ES-I3 (cell line): ENCODE results near the gene SP6.

Experiments
- H3K36me3 ChIP-seq: 2 replicates; pipeline ENCODE4 v1.6.1; 2013; ENCODE audit warnings: mild to moderate bottlenecking, low read length, control low read depth, moderate library complexity; ENCODE audit not compliant: insufficient read depth
- H3K4me1 ChIP-seq: 2 replicates; pipeline ENCODE4 v1.6.1; 2013; ENCODE audit warnings: mild to moderate bottlenecking, control low read depth, low read length; ENCODE audit not compliant: insufficient read depth
- H3K9ac ChIP-seq: 2 replicates; pipeline ENCODE4 v1.6.1; 2013; ENCODE audit warnings: low read depth, mild to moderate bottlenecking, low read length, moderate library complexity
- H3K9me3 ChIP-seq: 2 replicates; pipeline ENCODE4 v1.6.1; 2013; ENCODE audit warnings: mild to moderate bottlenecking, low read length, moderate library complexity; ENCODE audit not compliant: control insufficient read depth, insufficient read depth

Gene SP6

GRCh38 chr17:47884905-47885730, 34.2 kb upstream of the SP6 start:
- no peaks in the 10 kb centered on the region for H3K36me3 ChIP-seq
- H3K9ac ChIP-seq: no peak overlapping the region
- no peaks in the 10 kb centered on the region for H3K9me3 ChIP-seq
- peaks cover 31% of the 10 kb centered on the region for H3K4me1 ChIP-seq

DNA sequence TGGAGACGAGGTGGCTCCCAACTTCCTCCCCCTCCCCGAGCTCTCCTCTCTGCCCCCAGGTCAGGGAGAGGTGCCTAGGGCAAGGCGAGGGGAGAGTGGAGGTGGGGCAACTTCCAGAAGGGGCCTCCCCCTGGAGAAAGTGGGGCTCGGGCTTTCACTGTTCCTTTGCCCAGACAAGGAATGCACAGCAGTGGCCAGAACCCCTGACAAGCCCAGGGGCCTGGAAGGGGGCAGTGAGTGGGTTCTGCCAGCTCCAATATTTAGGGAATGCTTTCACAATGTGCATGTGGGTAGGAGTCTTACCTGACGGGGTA, 33.4 kb upstream of the SP6 start:
- H3K9ac ChIP-seq: no peak overlapping the region
- H3K9me3 ChIP-seq: no peaks in the 10 kb centered on the region
- no peaks in the 10 kb centered on the region for H3K36me3 ChIP-seq
- peaks cover 31% of the 10 kb centered on the region for H3K4me1 ChIP-seq

- peaks cover 35% of the 10 kb centered on the region for H3K4me1 ChIP-seq
Measured at GRCh38 chr17:47883589-47884426, 32.8 kb upstream of the SP6 start.

DNA sequence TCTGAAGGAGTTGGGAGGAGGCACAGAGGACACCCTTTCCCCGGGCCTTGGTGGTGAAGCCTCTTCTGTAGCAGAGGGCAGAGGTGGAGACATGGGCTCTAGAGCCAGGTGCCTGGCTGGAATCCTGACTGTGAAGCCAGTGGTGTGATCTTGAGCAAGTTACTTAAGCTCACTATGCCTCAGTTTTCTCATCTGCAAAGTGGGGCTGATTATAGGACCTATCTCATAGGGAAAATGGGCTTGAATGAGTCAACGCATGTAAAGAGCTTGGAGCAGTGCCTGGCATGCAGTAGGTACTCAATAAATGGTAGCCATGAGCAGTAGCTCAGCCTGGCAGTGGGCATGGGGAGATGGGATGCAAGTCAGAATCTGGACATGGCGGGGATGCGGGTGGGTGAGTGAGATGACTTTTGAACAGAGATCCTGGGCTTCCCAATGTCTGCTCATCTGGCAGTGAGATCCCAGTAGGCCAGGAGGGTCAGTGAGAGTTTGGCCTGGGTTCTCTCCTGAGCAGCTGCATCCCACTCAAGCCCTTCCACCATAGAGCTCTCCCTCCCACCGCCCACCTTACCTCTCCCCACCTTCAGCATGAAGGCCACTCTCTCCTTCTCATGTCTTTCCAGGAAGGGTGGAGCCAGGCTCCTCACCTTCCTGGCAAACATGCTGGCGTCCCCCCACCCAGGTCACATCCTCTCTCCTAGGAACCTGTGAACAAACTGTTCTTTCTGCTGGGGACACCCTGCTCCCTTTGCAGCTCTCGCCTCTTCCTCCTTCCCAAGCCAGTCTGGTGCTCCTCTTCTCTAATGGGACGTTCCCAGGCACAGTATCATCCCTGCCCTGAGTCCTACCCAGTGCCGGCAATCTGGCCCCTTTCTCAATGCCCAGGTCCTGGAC, 32.0 kb upstream of the SP6 start:
- Histone ChIP-seq H3K9ac (no peak overlapping the region), H3K36me3 (no peaks in the 10 kb centered on the region), H3K4me1 (peaks cover 34% of the 10 kb centered on the region), H3K9me3 (no peaks in the 10 kb centered on the region)

More at GRCh38 chr17:47883589-47884426, 32.8 kb upstream of the SP6 start:
- Histone ChIP-seq H3K9ac (no peak overlapping the region), H3K36me3 (no peaks in the 10 kb centered on the region), H3K9me3 (no peaks in the 10 kb centered on the region)

DNA sequence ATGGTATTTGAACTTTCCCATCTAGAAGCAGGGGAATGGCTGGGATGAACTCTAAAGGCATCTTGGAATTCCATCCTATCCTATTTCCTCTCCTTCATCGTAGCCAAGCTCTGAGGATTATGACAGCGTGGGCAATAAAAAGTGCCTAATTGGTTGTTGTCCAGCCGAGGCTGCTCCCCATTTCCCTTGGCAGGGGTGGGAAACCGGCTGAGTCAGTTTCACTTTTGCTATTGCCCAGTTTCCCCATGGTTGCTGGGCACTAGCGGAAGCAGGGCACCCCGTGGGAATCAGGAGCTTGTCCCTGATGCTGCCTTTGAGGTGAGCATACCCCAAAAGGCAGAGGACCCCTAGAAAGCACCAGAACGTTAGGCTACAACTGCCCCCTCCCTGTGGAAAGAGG, 31.3 kb upstream of the SP6 start:
- peaks cover 41% of the 10 kb centered on the region for H3K4me1 ChIP-seq

DNA sequence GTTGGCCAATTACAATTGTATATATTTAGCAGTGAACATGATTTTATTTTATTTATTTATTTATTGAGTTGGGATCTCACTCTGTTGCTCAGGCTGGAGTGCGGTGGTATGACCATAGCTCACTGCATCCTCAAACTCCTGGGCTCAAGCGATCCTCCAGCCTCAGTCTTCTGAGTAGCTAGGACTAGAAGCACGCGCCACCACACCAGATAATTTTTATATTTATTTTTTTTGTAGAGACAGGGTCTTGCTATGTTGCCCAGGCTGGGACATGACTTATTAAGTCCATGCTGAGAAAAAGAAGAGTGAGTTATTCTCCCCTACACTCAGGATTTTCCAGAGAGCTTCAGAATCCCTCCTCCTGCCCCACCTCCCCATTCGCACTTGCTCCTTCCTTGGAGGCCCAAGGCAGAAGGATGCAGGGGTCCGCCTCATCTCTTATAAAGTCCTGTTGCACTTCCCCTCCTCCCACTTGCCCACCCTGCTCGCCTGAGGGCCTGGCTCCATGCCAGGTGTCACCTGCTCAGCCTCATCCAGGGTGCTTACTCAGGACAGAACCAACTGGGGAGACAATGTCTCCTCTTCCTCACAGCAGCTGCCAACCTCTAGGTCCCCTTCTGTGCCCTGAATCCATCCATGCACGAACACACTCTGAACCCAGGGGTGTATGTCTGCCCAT, 29.0 kb upstream of the SP6 start:
- Histone ChIP-seq H3K9ac (no peak overlapping the region), H3K36me3 (no peaks in the 10 kb centered on the region), H3K9me3 (no peaks in the 10 kb centered on the region), H3K4me1 (peaks cover 40% of the 10 kb centered on the region)

More for the DNA sequence above, 31.3 kb upstream of the SP6 start:
- Histone ChIP-seq H3K9me3 (no peaks in the 10 kb centered on the region), H3K36me3 (no peaks in the 10 kb centered on the region), H3K9ac (no peak overlapping the region)

DNA sequence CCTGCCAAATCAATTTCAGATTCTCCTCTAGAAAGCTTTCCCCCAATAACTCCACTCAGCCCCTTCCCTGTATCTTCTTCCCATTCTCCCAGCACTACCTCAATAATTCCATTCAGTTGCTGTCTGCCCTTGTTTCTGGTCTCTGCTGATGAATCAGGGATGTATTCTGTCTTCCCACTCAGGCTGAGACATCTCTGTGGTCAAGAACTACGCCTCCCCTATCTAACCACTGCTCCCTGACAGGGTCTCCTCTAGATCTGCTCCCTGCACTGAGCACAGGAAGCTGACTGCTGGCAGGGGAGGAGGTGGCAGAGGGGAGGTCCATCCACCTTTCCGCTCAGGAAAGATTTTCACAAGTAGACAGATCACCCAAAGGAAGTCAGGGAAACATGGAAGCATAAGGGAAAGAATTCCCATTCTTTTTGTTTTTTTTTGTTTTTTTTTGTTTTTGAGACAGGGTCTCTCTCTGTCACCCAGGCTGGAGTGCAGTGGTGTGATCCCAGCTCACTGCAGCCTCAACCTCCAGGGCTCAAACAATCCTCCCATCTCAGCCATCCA, 28.1 kb upstream of the SP6 start:
- Histone ChIP-seq H3K9ac (no peak overlapping the region; the same call in 1 of the 2 replicates), H3K36me3 (no peaks in the 10 kb centered on the region), H3K4me1 (peaks cover 33% of the 10 kb centered on the region), H3K9me3 (no peaks in the 10 kb centered on the region)

GRCh38 chr17:47878203-47879027, 27.5 kb upstream of the SP6 start:
- Histone ChIP-seq H3K9ac (no peak overlapping the region), H3K4me1 (peaks cover 35% of the 10 kb centered on the region), H3K9me3 (no peaks in the 10 kb centered on the region), H3K36me3 (no peaks in the 10 kb centered on the region)

DNA sequence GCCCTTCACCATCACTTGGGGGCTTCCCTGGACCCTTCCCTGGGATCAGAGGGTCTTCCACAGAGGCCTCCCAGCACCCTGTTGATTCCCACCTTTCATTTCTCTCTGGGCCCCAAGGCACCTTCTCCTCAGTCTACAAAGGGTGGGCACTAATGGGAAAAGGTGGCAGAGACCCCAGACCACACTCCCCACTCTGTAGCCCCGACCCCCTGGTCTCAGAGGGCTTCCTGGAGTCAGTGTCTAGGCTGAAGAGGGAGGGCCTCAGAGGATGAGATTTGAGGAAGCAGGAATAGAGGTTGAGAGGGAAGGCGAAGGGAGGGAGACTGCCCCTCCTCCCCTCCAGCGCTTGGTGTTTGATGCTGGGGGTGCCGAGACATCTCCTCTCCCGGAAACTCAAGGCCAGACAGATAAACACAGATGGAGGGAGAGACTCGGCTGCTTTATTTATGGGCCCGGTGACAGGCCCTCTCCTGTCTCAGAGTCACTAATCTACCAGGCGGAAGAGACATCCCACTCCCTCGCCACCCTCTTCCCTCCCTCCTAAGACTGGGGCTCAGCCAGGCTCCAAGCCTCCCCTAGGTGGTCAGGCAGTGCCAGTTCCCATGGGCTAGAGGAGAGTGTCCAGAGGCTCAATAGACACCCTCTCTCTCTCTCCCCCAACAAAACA, 26.5 kb upstream of the SP6 start:
- Histone ChIP-seq H3K9ac (no peak overlapping the region), H3K36me3 (no peaks in the 10 kb centered on the region), H3K4me1 (peaks cover 39% of the 10 kb centered on the region), H3K9me3 (no peaks in the 10 kb centered on the region)

DNA sequence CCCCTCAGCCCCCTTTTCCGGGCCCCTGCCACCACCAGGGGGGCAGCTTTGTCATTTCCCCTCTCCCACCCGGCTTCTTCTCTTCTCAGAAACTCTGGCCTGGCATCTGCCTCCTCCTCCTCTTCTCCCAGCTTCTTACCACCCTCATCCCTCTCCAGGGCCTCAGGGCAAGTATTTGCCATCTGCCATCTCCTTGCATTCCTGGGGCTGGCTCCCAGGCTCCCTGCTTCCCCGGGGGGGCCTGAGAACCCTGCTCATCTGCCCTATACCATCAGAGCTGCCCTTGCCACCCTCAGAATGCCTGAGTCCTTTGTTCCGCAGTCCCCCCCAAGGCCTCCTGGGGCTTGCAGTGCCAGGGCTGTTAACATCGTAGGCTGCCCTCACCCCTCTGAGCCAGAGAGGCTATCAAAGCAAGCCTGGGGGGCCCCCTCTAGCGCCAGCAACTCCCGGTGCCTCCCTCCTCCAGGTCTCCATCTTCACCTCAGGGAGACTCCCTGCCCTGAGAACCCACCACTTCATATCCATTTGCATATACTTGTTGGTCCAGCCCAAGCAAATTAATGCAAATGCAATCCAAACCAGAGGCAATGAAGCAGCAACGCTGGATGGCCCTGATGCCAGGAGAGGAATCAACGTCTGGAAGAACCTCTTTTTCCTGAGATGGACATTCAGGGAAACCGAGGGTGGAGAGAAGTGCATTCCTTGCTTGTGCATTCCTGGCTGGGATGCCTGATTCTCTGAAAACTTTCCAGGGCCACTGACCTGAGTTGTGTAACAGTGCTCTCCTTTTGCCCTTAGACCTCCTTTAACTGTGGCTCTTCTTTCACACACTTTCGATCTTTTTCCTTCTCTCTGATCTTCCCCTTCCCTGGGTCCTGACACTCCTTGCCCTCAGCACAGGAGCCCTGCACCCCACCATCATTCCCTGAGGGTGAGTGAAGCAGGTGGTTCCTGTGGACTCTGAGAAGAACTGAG, 24.3 kb upstream of the SP6 start:
- Histone ChIP-seq H3K9me3 (no peaks in the 10 kb centered on the region), H3K36me3 (no peaks in the 10 kb centered on the region), H3K4me1 (peaks cover 42% of the 10 kb centered on the region), H3K9ac (no peak overlapping the region)

DNA sequence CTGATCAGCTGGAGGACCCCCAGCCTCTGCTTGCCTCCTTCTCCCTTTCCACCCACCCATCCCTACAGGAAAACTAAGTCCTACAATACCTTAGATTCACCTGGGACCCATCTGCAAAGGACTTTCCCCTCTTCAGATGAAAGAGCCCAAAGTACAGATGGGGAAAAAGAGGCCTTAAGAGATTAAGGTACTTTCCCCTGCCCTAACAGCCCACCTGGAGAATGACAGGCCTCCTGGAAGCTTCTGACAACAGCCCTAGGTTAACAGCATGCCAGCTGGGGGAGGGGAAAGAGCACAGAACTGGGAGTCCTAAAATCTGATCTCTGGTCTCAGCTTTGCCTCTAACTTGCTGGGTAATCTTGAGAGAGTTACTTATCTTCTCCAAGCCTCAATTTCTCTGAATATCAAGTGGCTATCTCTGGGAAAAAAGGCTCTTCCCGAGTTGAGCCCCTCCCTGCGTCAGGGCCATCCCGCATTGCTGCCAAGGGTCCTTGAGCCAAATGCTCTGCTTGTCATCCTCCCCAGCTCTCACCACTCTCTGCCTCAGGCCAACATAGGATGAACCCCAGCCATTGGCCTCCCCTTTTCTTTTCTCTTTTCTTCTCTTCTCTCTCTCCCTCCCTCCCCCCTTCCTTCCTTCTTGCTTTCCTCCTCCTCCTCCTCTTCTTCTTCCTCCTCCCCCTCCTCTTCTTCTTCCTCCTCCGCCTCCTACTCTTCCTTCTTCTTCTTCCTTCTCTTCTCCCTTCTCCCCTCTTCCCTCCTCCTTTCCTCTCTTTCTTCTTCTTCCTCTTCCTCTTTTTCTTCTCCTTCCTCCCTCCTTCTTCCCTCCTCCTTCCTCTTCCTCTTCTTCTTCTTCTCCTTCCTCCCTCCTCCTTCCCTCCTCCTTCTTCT, 22.5 kb upstream of the SP6 start:
- Histone ChIP-seq H3K36me3 (no peaks in the 10 kb centered on the region), H3K4me1 (peaks cover 50% of the 10 kb centered on the region), H3K9me3 (no peaks in the 10 kb centered on the region), H3K9ac (peak overlapping the region; percentile 44; the same call in 1 of the 2 replicates)
